Measurements from ENCODE around the gene TUBE1. TPM values are rescaled to one million over a fixed set of nuclear protein-coding genes. Genes with fewer than 3 reads are reported as not detected.

TUBE1 gene
- total and polyA plus RNA-seq, 2 donors (not counting 3 experiments of a cell fraction or from before 2014, with no cell fraction given) = 6.7 to 15.8 TPM

- Histone ChIP-seq H3K4me2 (ENCODE audit: insufficient read depth, low read length) (no peak overlapping the region), H3K9me1 (replicated peaks; ENCODE audit: control insufficient read depth, extremely low read depth, insufficient read depth, low read length) (no peaks in the 10 kb centered on the region), H3K79me2 (ENCODE audit: control insufficient read depth, insufficient read depth, low read length) (no peaks in the 10 kb centered on the region), H2AFZ (ENCODE audit: low read depth, low read length) (no peak overlapping the region), H3K4me3 (replicated peaks in 1 of 3; ENCODE audit: insufficient read depth in 1 of 3, low read depth in 1 of 3, low read length in 3 of 3) (no peak overlapping the region), H3K9ac (replicated peaks; ENCODE audit: extremely low read depth, insufficient read depth, low read length) (no peak overlapping the region), H3K36me3 (ENCODE audit: control insufficient read depth in 2 of 2, extremely low read depth in 1 of 2, insufficient read depth in 2 of 2, low read length in 2 of 2) (no peaks in the 10 kb centered on the region), H3K9me3 (replicated peaks; ENCODE audit: control insufficient read depth, insufficient read depth, low read length) (no peaks in the 10 kb centered on the region), H3K27me3 (ENCODE audit: control insufficient read depth in 2 of 2, insufficient read depth in 2 of 2, low read length in 2 of 2) (no peaks in the 10 kb centered on the region), H3K4me1 (ENCODE audit: control insufficient read depth, extremely low read depth, insufficient read depth, low read length) (peaks cover 29% of the 10 kb centered on the region), H4K20me1 (replicated peaks; ENCODE audit: control insufficient read depth, extremely low read depth, insufficient read depth, low read length) (no peaks in the 10 kb centered on the region), H3K27ac (ENCODE audit: insufficient read depth, low read depth, low read length) (no peak overlapping the region)
- dilution Hi-C loops (cut with MboI; ENCODE audit: extremely low pct_ligation_motif_present, low sequenced_read_pairs) = no loop called here
- no peak for TF ChIP-seq POLR2AphosphoS5 (IDR thresholded peaks at IDR 0.05; ENCODE audit: insufficient read depth, low read depth, low read length)
- TF ChIP-seq POLR2A (IDR thresholded peaks at IDR 0.05; ENCODE audit: low read depth, low read length) = no peak
- no peak for TF ChIP-seq GATA2 (IDR thresholded peaks at IDR 0.05; ENCODE audit: insufficient read depth, insufficient read length, low read depth, low read length)
- no peak for TF ChIP-seq EZH2 (IDR thresholded peaks at IDR 0.05; ENCODE audit: borderline replicate concordance, low read depth, low read length, severe bottlenecking)
- no peak for TF ChIP-seq JUN (IDR thresholded peaks at IDR 0.05; ENCODE audit: borderline replicate concordance, insufficient read depth, insufficient read length, low read depth)
- TF ChIP-seq FOS (IDR thresholded peaks at IDR 0.05; ENCODE audit: borderline replicate concordance, insufficient read depth, low read length) = no peak
- no peak for TF ChIP-seq MAX (IDR thresholded peaks at IDR 0.05; ENCODE audit: insufficient read depth, insufficient read length)
- no peak for TF ChIP-seq MYC (IDR thresholded peaks at IDR 0.05; ENCODE audit: low read depth, low read length)
- no peak for TF ChIP-seq CTCF (IDR thresholded peaks at IDR 0.05; ENCODE audit: extremely low read depth in 1 of 2, insufficient read depth in 1 of 2, low read depth in 1 of 2, low read length in 2 of 2)
- no TSS peak for BruUV-seq (replicated peaks)
- intact Hi-C loops (cut with micrococcal nuclease) = loop anchor here (5.0 to 10.0 kb wide), 3 partner anchors 242 to 679 kb away; no protein-coding TSS in a partner anchor
- FAIRE-seq = no peak
- ChIA-PET POLR2A (no interaction called here), CTCF (interaction anchor here (1.3 to 5.1 kb wide), 7 partner anchors 33 to 1033 kb away, joined by 3 to 56 read pairs (median 8); no protein-coding TSS in a partner anchor)
- no peak for DNase-seq (ENCODE audit: low read depth, low spot score)
Measured at GRCh38 chr6:112044196-112044595, 43.1 kb downstream of the TUBE1 start.

All from endothelial cell of umbilical vein (primary cell).